AG09319 (cell line): ENCODE data around the gene RALGPS1.

Experiments used
- DNase-seq: peaks from one replicate; pipeline ENCODE4 v3.0.0-alpha.2; 2010; ENCODE audit warnings: low read depth; ENCODE audit errors: extremely low read depth
- TF ChIP-seq, protein P1 (sequence below): IDR thresholded peaks from 2 replicates; pipeline ENCODE4 v1.5.1; 2011; ENCODE audit warnings: low read depth, mild to moderate bottlenecking, inconsistent platforms, low read length, moderate library complexity

RALGPS1 gene

DNA sequence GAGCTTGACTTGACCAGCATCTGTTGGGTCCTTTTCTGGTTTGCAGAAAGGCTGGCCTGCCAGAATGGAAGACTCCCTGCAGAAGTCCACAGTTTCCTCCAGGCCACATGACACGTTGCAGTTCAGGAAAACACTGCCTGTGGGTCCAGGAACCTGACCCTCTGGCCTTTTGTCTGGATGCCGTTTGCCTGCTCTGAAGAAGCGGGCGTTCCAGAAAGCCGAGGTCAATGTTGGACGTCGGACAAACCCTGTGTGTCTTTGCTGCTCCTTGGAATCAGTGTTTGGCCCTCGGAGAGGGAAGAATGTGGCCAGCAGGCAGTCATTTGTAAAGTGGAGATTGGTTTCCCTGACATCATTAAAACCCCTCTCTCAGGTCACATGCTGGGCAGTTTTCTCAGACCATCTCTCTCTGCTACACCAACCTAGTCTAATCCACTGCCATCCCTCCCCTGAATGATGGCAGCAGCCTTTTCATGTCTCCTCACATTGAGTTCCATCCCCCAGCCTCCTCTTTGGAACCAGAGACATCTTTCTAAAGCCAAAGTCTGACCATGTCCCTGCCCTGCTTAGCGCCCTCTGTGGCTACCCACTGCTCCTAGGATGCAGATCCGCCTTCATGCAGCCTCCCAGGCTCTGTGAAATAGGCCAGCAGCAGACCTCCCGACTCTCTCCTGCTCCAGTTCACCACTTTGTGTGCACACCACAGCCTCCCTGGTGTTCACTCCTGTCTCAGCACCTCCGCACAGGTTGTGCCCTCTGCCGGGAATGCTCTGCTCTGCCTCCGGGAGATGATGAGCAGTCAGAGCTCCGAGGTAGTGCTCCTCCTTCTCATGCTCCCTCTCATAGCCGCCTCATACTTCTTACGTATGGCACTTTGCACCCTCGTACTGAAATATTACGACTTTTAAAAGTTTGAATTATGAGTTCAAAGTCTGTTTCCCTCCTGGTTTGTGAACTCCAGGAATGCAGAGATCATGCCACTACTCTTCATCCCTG is 75.6 kb downstream of the RALGPS1 start:
- TF ChIP-seq, protein P1, sequence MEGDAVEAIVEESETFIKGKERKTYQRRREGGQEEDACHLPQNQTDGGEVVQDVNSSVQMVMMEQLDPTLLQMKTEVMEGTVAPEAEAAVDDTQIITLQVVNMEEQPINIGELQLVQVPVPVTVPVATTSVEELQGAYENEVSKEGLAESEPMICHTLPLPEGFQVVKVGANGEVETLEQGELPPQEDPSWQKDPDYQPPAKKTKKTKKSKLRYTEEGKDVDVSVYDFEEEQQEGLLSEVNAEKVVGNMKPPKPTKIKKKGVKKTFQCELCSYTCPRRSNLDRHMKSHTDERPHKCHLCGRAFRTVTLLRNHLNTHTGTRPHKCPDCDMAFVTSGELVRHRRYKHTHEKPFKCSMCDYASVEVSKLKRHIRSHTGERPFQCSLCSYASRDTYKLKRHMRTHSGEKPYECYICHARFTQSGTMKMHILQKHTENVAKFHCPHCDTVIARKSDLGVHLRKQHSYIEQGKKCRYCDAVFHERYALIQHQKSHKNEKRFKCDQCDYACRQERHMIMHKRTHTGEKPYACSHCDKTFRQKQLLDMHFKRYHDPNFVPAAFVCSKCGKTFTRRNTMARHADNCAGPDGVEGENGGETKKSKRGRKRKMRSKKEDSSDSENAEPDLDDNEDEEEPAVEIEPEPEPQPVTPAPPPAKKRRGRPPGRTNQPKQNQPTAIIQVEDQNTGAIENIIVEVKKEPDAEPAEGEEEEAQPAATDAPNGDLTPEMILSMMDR = no peak
- no peak for DNase-seq

DNA sequence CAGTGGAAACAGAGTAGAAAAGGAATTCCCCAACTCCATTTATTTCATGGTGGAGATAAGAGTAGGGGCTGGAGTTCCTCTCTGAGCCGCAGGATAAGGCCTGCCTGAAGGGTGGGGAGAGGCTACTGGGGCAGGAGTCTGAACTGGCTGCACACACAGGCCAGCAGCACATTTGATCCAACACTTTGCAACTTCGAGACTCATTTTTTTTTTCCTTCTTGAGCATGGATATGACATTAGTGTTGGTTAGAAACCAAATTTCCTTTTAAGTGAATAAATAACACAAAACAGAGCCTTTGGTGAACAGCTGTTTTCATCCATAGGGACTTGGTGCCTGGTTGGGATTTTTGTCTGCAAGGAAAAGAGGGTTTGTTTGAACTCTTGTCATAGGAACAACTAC is 76.6 kb downstream of the RALGPS1 start:
- no peak for DNase-seq
- TF ChIP-seq, protein P1 = no peak

DNA sequence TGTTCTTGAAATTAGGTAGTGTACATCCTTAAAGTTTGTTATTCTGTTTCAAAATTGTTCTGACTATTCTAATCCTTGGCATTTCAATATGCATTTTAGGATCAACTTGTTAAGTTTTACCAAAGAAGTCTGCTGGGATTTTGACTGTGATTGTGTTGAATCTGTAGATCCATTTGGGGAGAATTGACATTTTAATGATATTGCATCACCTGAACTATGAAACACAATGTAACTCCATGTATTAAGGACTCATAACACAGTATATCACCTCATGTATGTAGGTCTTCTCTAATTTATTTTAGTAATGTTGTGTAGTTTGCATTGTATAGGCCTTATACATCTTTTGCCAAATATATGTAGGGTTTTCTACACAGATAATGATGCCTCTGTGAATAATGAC is 77.8 kb downstream of the RALGPS1 start:
- TF ChIP-seq, protein P1 = no peak
- no peak for DNase-seq

DNA sequence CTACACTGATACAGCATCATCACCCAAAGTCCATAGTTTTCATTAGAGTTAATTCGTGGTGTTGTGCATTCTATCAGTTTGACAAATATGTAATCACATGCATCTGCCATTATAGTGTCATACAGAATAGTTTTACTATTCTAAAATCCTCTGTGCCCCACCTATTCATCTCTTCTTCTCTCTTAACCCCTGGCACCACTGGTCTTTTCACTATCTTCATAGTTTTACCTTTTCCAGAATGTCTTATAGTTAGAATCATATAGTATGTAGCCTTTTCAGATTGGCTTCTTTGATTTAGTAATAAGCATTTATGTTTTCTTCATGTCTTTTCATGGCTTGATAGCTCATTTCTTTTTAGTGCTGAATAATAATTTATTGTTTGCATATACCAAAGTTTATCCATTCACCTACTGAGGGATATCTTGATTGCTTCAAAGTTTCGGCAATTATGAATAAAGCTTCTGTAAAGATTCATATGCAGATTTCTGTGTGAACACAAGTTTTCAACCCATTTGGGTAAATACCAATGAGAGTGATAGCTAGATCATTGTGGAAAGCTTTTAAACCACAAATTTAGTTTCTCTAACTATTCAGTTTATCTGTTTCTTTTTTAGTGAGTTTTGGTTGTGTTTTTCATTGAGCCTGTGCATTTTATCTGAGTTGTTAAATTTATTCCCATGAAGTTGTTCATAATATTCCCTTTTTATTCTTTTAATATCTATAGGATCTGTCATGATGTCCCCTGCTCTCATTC is 84.9 kb downstream of the RALGPS1 start:
- TF ChIP-seq, protein P1 = no peak
- no peak for DNase-seq

DNA sequence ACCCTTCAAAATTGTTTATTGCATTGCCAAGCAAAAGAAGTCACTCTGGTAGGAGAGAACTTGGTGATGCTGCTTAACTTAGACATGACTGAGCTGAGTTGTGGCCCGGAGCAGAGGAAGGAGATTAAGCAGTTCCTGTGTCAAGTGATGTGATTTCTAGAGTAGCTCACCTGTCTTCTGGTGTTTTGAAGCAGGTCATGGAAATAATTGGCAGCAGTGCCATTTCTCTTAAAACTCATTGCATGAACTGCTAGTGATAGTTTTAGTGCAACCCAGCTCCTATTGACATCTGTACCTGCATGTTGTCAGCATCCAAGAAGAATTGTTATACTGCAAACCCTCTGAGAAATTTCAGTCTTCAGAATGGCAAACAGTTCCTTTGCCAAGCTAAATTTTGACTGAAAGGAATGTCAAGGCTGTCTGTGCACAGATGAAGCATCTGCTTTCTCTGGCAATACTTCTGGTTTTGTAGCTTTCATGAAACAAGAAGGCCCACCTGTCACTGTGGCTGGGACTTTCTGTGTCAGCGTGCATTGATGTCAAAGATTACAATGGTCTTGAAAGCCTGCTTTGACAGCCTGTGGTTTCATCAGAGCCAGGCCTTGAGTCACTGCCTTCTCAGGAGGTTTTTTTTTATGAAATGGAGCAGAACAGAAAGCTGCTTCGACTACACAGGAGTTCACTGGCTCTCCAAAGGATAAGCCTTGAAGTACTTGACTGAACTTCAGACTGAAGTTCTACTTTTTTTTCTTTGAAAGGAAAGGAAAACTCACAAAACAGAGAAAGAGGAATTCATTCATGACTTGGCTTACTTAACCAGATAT is 90.6 kb downstream of the RALGPS1 start:
- DNase-seq = no peak
- TF ChIP-seq, protein P1 = no peak

DNA sequence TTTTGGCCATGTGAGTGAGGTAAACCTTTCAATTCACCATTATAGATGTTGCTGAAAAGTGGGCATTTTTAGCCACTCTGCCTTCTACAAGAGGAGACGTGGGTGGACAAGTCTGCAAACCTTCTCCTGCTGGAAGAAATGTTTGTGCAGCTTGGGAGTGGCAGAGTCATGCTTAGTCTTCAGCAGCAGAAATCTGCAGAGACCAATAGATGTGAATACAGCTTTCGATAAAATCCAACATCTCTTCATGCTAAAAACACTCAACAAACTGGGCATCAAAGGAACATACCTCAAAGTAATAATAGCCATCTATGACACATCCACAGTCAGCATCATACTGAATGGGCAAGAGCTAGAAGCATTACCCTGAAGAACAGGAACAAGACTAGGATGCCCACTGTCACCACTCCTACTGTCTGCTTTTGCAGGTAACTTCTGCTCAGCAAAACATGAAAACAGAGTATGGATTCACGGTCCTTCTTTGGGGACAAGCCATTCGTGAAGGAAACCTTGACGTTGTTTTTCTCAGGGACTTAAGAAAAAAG is 91.3 kb downstream of the RALGPS1 start:
- TF ChIP-seq, protein P1 = no peak

More for the DNA sequence above, 91.3 kb downstream of the RALGPS1 start:
- DNase-seq = no peak
